Retinal pigment epithelial cell (primary cell): ENCODE data around the gene DRC7.

Experiments
- DNase-seq: peaks from one replicate; pipeline ENCODE4 v3.0.0-alpha.2; 2010; ENCODE audit warnings: low read depth
- H3K4me3 ChIP-seq: 2 replicates; pipeline ENCODE4 v1.5.1; 2011; ENCODE audit warnings: mild to moderate bottlenecking, low read length, control low read depth, moderate library complexity
- CTCF ChIP-seq: conservative IDR thresholded peaks from 2 replicates; pipeline ENCODE4 v1.5.1; 2011; ENCODE audit warnings: low read depth, low read length, control low read depth, inconsistent platforms

DRC7 gene

GRCh38 chr16:57703416-57704010 is 8.9 kb downstream of the DRC7 start:
- H3K4me3 ChIP-seq, result no peak overlapping the region
- DNase-seq, result no peak
- no peak for TF ChIP-seq CTCF

- no peak overlapping the region for H3K4me3 ChIP-seq
- no peak for DNase-seq
- no peak for TF ChIP-seq CTCF
Observed at GRCh38 chr16:57704011-57704904, 9.7 kb downstream of the DRC7 start.

GRCh38 chr16:57704905-57705852 is 10.6 kb downstream of the DRC7 start:
- H3K4me3 ChIP-seq, result no peak overlapping the region
- no peak for DNase-seq
- no peak for TF ChIP-seq CTCF

- H3K4me3 ChIP-seq, result no peak overlapping the region
- no peak for DNase-seq
- no peak for TF ChIP-seq CTCF
Observed at GRCh38 chr16:57706717-57707116, 12.1 kb downstream of the DRC7 start.

GRCh38 chr16:57707331-57707730 is 12.7 kb downstream of the DRC7 start:
- TF ChIP-seq CTCF, result no peak
- H3K4me3 ChIP-seq, result no peak overlapping the region
- DNase-seq, result no peak

- no peak for TF ChIP-seq CTCF
- no peak overlapping the region for H3K4me3 ChIP-seq
- no peak for DNase-seq
Observed at GRCh38 chr16:57708168-57708567, 13.6 kb downstream of the DRC7 start.
